ENCODE results near the gene ID1.
"Not testable (repeated sequence)": the region's sequence is repeated elsewhere in the genome, so short reads cannot be mapped to it uniquely, and the experiment has no call there.

The ID1 gene

GRCh38 chr20:31638816-31639215 is 33.7 kb downstream of the ID1 start:
- ChIA-PET CTCF (interaction anchor here (3.0 to 4.3 kb wide), 3 partner anchors 22 to 85 kb away, joined by 18 to 42 read pairs (median 22); partner anchors contain the start of gene BCL2L1), POLR2A (no interaction called here)
- TF ChIP-seq CTCF (IDR thresholded peaks at IDR 0.05; ENCODE audit: insufficient read depth, low read length, missing control alignments) = no peak
- H3K4me3 ChIP-seq (ENCODE audit: low read depth, low read length) = no peak overlapping the region
- no peak for DNase-seq (ENCODE audit: low read depth, low spot score)

DNA sequence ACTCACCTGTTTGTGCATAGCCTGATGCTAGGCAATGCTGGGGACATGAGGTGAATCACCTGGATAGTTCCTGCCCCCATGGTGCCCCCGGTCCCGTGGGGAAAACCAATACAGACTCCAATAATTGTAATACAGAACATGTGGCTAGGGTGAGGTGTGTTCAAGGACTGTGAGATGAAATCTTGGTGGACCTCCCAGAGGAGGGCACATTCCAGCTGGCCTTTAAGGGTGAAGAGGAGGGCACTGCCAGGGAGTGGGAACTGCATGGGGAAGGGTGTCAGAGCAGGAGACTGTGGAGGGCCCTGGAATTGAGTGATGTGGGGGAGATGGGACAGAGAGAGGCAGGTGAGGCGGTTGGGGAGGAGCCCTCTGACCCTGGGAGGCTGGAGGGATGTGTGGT is 35.2 kb downstream of the ID1 start:
- ChIA-PET POLR2A (no interaction called here), CTCF (interaction anchor here (1.3 to 4.3 kb wide), 6 partner anchors 13 to 84 kb away, joined by 3 to 42 read pairs (median 12); partner anchors contain the start of gene BCL2L1)
- H3K4me3 ChIP-seq (ENCODE audit: low read depth, low read length) = no peak overlapping the region
- no peak for DNase-seq (ENCODE audit: low read depth, low spot score)
- TF ChIP-seq CTCF (IDR thresholded peaks at IDR 0.05; ENCODE audit: insufficient read depth, low read length, missing control alignments) = no peak

DNA sequence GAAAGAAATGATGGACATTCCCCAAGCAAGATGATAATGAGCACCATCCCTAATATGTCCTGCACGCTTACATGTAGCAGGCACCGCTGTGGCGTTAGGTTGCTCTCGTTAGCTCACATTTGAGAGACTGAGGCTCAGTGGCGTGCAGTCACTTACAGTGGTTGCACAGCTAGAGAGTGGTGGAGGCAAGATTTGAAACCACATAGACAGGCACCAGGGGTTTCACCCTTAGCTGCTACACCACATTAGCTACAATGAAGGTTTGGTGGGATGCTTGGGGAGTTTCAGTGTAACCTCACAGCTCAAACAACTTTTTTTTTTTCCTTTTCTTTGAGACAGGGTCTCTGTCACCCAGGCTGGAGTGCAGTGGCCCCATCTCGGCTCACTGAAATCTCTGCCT is 36.3 kb downstream of the ID1 start:
- no peak for DNase-seq (ENCODE audit: low read depth, low spot score)
- POLR2A ChIA-PET = no interaction called here
- CTCF ChIA-PET = interaction anchor here (1.1 to 4.3 kb wide), 5 partner anchors 8 to 82 kb away, joined by 3 to 42 read pairs (median 18); partner anchors contain the start of gene BCL2L1
- no peak overlapping the region for H3K4me3 ChIP-seq (ENCODE audit: low read depth, low read length)
- no peak for TF ChIP-seq CTCF (IDR thresholded peaks at IDR 0.05; ENCODE audit: insufficient read depth, low read length, missing control alignments)

GRCh38 chr20:31642837-31643236 is 37.7 kb downstream of the ID1 start:
- TF ChIP-seq CTCF (IDR thresholded peaks at IDR 0.05; ENCODE audit: insufficient read depth, low read length, missing control alignments) = no peak
- POLR2A ChIA-PET = no interaction called here
- H3K4me3 ChIP-seq (ENCODE audit: low read depth, low read length) = no peak overlapping the region
- CTCF ChIA-PET = interaction anchor here (4.2 kb wide), 1 partner anchor 8 kb away, joined by 34 read pairs; no protein-coding TSS in a partner anchor
- no peak for DNase-seq (ENCODE audit: low read depth, low spot score)

DNA sequence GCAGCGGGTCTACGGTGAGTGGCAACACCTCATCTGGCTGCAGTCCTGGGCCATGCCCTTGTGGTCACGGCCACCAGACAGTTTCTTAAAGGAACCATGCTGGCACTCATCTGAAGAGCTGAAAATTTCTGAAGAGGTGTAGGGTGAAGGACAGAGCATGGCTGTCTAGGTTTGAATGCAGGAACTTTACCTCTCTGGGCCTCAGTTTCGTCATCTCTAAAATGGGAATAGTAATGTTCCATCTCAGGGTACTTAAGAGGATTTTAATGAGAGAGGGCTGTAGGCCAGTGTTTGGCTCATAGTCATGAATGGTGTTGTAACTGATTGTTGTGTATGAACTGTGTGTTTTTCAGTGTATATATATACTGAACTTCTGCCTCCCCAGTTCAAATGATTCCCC is 38.4 kb downstream of the ID1 start:
- ChIA-PET CTCF (interaction anchor here (1.2 to 4.2 kb wide), 7 partner anchors 9 to 94 kb away, joined by 4 to 34 read pairs (median 9); partner anchors contain the start of gene BCL2L1), POLR2A (no interaction called here)
- no peak for TF ChIP-seq CTCF (IDR thresholded peaks at IDR 0.05; ENCODE audit: insufficient read depth, low read length, missing control alignments)
- no peak overlapping the region for H3K4me3 ChIP-seq (ENCODE audit: low read depth, low read length)
- DNase-seq (ENCODE audit: low read depth, low spot score) = no peak

- TF ChIP-seq CTCF (IDR thresholded peaks at IDR 0.05; ENCODE audit: insufficient read depth, low read length, missing control alignments) = no peak
- H3K4me3 ChIP-seq (ENCODE audit: low read depth, low read length) = no peak overlapping the region
- ChIA-PET POLR2A (no interaction called here), CTCF (interaction anchor here (1.2 to 4.2 kb wide), 7 partner anchors 8 to 93 kb away, joined by 4 to 34 read pairs (median 9); partner anchors contain the start of gene BCL2L1)
- no peak for DNase-seq (ENCODE audit: low read depth, low spot score)
These were observed 39.6 kb downstream of the ID1 start for GRCh38 chr20:31644701-31645100.

DNA sequence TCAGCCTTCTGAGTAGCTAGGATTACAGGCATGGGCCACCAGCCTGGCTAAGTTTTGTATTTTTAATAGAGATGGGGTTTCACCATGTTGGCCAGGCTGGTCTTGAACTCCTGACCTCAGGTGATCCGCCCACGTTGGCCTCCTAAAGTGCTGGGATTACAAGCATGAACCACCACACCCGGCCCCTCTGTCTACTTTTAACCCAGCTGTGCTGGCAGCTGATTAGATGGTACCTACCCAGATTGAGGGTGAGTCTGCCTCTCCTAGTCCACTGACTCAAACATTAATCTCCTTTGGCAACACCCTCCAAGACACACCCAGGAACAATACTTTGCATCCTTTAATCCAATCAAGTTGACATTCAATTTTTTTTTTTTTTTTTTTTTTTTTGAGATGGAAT is 43.0 kb downstream of the ID1 start:
- POLR2A ChIA-PET; DNase-seq (ENCODE audit: low read depth, low spot score); H3K4me3 ChIP-seq (ENCODE audit: low read depth, low read length): not testable (repeated sequence)
- CTCF ChIA-PET = interaction anchor here (0.7 to 16.6 kb wide), 5 partner anchors 13 to 86 kb away, joined by 3 to 149 read pairs (median 3); no protein-coding TSS in a partner anchor
